PC-3 (cell line): ENCODE data around the gene IL17B. TPM values are rescaled to one million over a fixed set of nuclear protein-coding genes. Genes with fewer than 3 reads are reported as not detected.

Source experiments
- ATAC-seq: fragments of 200-7000 bp; cut with Tn5 transposase; 2 replicates; pipeline ENCODE4 v1.9.1; 2020; ENCODE audit warnings: mild to moderate bottlenecking, moderate library complexity
- BruUV-seq: library from RNA; stranded (reverse); fragments of 400-500 nt; replicated peaks from 2 replicates; lab custom pipeline; 2021; lab: Mats Ljungman, UMichigan
- CTCF ChIA-PET: fragments of 300-600 bp; sonication (Branson Sonifier 250); formaldehyde crosslinking; loops from one replicate; lab custom pipeline; 2022; ENCODE audit warnings: antibody characterized with exemption; lab: Charles Lee
- POLR2A ChIA-PET: fragments of 300-600 bp; sonication (Branson Sonifier 250); formaldehyde crosslinking; loops from one replicate; lab custom pipeline; 2022; ENCODE audit warnings: antibody characterized with exemption; ENCODE audit not compliant: unreplicated experiment; lab: Charles Lee
- DNase-seq: peaks from one replicate; pipeline ENCODE4 v3.0.0-alpha.2; 2015
- H2AFZ ChIP-seq: fragments of 300-600 bp; sonication (generic); 2 replicates; pipeline ENCODE4 v1.6.0; 2016; ENCODE audit warnings: antibody characterized with exemption, low read length
- H3F3A ChIP-seq: fragments of 300-600 bp; sonication (generic); one replicate; pipeline ENCODE4 v1.6.0; 2017; ENCODE audit warnings: antibody characterized with exemption, low read length, control low read depth, mild to moderate bottlenecking; ENCODE audit not compliant: unreplicated experiment
- H3K27ac ChIP-seq: fragments of 300-600 bp; sonication (generic); 2 replicates; pipeline ENCODE4 v1.5.1; 2016; ENCODE audit warnings: mild to moderate bottlenecking, low read length
- H3K27me3 ChIP-seq: fragments of 300-600 bp; sonication (generic); 2 replicates; pipeline ENCODE4 v1.6.1; 2016; ENCODE audit warnings: low read length, mixed read lengths
- H3K36me3 ChIP-seq: fragments of 300-600 bp; sonication (generic); 2 replicates; pipeline ENCODE4 v1.6.1; 2016; ENCODE audit warnings: low read depth, mixed run types, low read length, mixed read lengths
- H3K4me1 ChIP-seq: fragments of 300-600 bp; sonication (generic); 2 replicates; pipeline ENCODE4 v1.5.1; 2016; ENCODE audit warnings: low read length; ENCODE audit not compliant: insufficient read depth
- H3K4me2 ChIP-seq: fragments of 300-600 bp; sonication (generic); 2 replicates; pipeline ENCODE4 v1.6.0; 2016; ENCODE audit warnings: low read length
- H3K4me3 ChIP-seq: fragments of 300-600 bp; sonication (generic); 2 replicates; pipeline ENCODE4 v1.5.1; 2016; ENCODE audit warnings: mild to moderate bottlenecking, low read length, mixed read lengths
- H3K79me2 ChIP-seq: fragments of 300-600 bp; sonication (generic); 2 replicates; pipeline ENCODE4 v1.6.1; 2017; ENCODE audit warnings: low read length, mixed read lengths
- H3K9ac ChIP-seq: fragments of 300-600 bp; sonication (generic); 2 replicates; pipeline ENCODE4 v1.6.0; 2016; ENCODE audit warnings: mild to moderate bottlenecking, low read length
- H3K9me2 ChIP-seq: fragments of 300-600 bp; sonication (generic); replicated peaks from 2 replicates; pipeline ENCODE4 v1.6.1; 2016; ENCODE audit warnings: mixed run types, low read length, mixed read lengths
- H3K9me3 ChIP-seq: fragments of 300-600 bp; sonication (generic); 2 replicates; pipeline ENCODE4 v1.6.1; 2016; ENCODE audit warnings: low read length, mixed read lengths
- H4K20me1 ChIP-seq: fragments of 300-600 bp; sonication (generic); 2 replicates; pipeline ENCODE4 v1.6.1; 2016; ENCODE audit warnings: low read length, mixed read lengths
- EZH2 ChIP-seq: fragments of 300-600 bp; sonication (generic); IDR thresholded peaks from one replicate; pipeline ENCODE4 v1.6.1; 2017; ENCODE audit warnings: antibody characterized with exemption, mild to moderate bottlenecking, low read length; ENCODE audit not compliant: unreplicated experiment
- EZH2phosphoT487 ChIP-seq: fragments of 300-600 bp; sonication (generic); IDR thresholded peaks from 2 replicates; pipeline ENCODE4 v1.6.1; 2018; ENCODE audit warnings: mild to moderate bottlenecking, antibody characterized with exemption, low read length, borderline replicate concordance
- intact Hi-C: fragments of 100-400 bp; cut with micrococcal nuclease; formaldehyde crosslinking; loops from 2 replicates; pipeline ENCODE4 v1.9.0; 2023
- total RNA-seq: library from RNA; depleted of rRNA; stranded (reverse); fragments of >200 nt; gene quantifications from 2 replicates; pipeline ENCODE4 v1.2.3, GENCODE V29; 2014
- TF ChIP-seq, protein P1 (sequence below): fragments of 300-600 bp; sonication (generic); conservative IDR thresholded peaks from 2 replicates; pipeline ENCODE4 v1.5.1; 2017; ENCODE audit warnings: antibody characterized with exemption, low read depth, mild to moderate bottlenecking, low read length

The IL17B gene
- total RNA-seq, 1 experiment from 2014 or later = not detected

DNA sequence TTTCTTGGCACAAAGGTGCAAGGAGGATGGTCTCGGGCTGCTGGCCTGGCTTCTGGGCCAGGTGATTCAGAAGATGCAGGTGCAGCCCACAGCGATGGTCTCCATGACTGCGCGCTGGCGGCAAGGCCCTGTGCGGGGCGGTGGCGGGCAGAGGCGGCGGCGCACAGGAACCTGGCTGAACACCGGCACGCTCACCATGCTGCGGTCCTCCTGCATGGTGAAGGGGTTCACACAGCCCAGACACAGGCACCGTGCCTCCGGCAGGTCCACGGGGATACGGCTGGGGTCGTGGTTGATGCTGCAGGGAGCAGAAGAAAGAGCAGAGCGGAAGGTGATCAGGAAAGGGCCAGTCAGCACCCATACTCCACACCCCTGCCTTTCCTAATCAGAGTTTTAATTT lies 4.8 kb downstream of the IL17B start:
- ChIA-PET POLR2A (no interaction called here), CTCF (interaction anchor here (0.6 kb wide), 1 partner anchor 57 kb away, joined by 3 read pairs; no protein-coding TSS in a partner anchor)
- Histone ChIP-seq H3K27me3 (no peaks in the 10 kb centered on the region), H3K36me3 (no peaks in the 10 kb centered on the region), H3K4me3 (no peak overlapping the region), H3F3A (no peaks in the 10 kb centered on the region), H3K79me2 (no peaks in the 10 kb centered on the region), H3K9me3 (no peaks in the 10 kb centered on the region), H3K27ac (no peak overlapping the region), H3K4me1 (no peaks in the 10 kb centered on the region), H4K20me1 (no peaks in the 10 kb centered on the region), H2AFZ (no peak overlapping the region), H3K9ac (no peak overlapping the region), H3K4me2 (no peak overlapping the region), H3K9me2 (no peaks in the 10 kb centered on the region)
- no TSS peak for BruUV-seq
- intact Hi-C loops = no loop called here
- TF ChIP-seq EZH2 (no peak), EZH2phosphoT487 (no peak)
- TF ChIP-seq, protein P1, sequence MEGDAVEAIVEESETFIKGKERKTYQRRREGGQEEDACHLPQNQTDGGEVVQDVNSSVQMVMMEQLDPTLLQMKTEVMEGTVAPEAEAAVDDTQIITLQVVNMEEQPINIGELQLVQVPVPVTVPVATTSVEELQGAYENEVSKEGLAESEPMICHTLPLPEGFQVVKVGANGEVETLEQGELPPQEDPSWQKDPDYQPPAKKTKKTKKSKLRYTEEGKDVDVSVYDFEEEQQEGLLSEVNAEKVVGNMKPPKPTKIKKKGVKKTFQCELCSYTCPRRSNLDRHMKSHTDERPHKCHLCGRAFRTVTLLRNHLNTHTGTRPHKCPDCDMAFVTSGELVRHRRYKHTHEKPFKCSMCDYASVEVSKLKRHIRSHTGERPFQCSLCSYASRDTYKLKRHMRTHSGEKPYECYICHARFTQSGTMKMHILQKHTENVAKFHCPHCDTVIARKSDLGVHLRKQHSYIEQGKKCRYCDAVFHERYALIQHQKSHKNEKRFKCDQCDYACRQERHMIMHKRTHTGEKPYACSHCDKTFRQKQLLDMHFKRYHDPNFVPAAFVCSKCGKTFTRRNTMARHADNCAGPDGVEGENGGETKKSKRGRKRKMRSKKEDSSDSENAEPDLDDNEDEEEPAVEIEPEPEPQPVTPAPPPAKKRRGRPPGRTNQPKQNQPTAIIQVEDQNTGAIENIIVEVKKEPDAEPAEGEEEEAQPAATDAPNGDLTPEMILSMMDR = no peak
- ATAC-seq (no peak), DNase-seq (no peak)

DNA sequence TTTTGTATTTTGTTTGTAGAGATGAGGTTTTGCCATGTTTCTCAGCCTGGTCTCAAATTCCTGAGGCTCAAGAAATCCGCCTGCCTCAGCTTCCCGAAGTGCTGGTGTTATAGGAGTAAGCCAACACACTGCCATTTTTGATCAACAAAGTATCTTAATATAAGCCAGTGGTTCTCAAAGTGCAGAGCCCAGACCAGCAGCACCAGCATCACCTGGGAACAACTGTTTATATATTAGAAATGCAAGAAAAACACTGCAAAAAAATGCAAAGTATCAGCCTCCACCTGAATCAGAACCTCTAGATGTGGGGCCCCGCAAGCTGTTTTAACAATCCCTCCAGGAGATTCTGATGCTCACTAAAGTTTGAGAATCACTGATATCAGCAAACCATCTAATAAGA lies 6.2 kb downstream of the IL17B start:
- Histone ChIP-seq H3K9me2 (no peaks in the 10 kb centered on the region), H3K27ac (no peak overlapping the region), H3K9me3 (no peaks in the 10 kb centered on the region), H3K4me3 (no peak overlapping the region), H3K4me2 (no peak overlapping the region), H4K20me1 (no peaks in the 10 kb centered on the region), H3K9ac (no peak overlapping the region), H3F3A (no peaks in the 10 kb centered on the region), H2AFZ (no peak overlapping the region), H3K79me2 (no peaks in the 10 kb centered on the region), H3K36me3 (no peaks in the 10 kb centered on the region), H3K27me3 (no peaks in the 10 kb centered on the region), H3K4me1 (no peaks in the 10 kb centered on the region)
- DNase-seq (no peak), ATAC-seq (no peak)
- intact Hi-C loops = no loop called here
- ChIA-PET POLR2A (no interaction called here), CTCF (interaction anchor here (0.6 to 1.4 kb wide), 3 partner anchors 58 to 247 kb away, joined by 3 to 7 read pairs (median 7); no protein-coding TSS in a partner anchor)
- no TSS peak for BruUV-seq
- TF ChIP-seq, protein P1 = no peak
- TF ChIP-seq EZH2phosphoT487 (no peak), EZH2 (no peak)

GRCh38 chr5:149372076-149372795 lies 6.9 kb downstream of the IL17B start:
- BruUV-seq = no TSS peak

More at GRCh38 chr5:149372076-149372795, 6.9 kb downstream of the IL17B start:
- H3K4me3 ChIP-seq = no peak overlapping the region
- H3K4me2 ChIP-seq = no peak overlapping the region
- DNase-seq (no peak), ATAC-seq (no peak)
- no peaks in the 10 kb centered on the region for H3K9me2 ChIP-seq
- H3K27ac ChIP-seq = no peak overlapping the region
- no peaks in the 10 kb centered on the region for H3K9me3 ChIP-seq
- intact Hi-C loops = no loop called here
- H4K20me1 ChIP-seq = no peaks in the 10 kb centered on the region
- H2AFZ ChIP-seq = no peak overlapping the region
- H3K4me1 ChIP-seq = no peaks in the 10 kb centered on the region
- ChIA-PET POLR2A (no interaction called here), CTCF (interaction anchor here (0.6 to 1.7 kb wide), 9 partner anchors 14 to 247 kb away, joined by 3 to 15 read pairs (median 3); partner anchors contain the start of gene PCYOX1L)
- H3K27me3 ChIP-seq = no peaks in the 10 kb centered on the region
- TF ChIP-seq, protein P1 = no peak
- TF ChIP-seq EZH2 = no peak
- TF ChIP-seq EZH2phosphoT487 = no peak
- no peaks in the 10 kb centered on the region for H3F3A ChIP-seq
- H3K36me3 ChIP-seq = no peaks in the 10 kb centered on the region
- no peaks in the 10 kb centered on the region for H3K79me2 ChIP-seq
- no peak overlapping the region for H3K9ac ChIP-seq
